Upper lobe of left lung (tissue), 4 donors: ENCODE data around the gene TRMT10C.

ENCODE experiments used
- POLR2A ChIP-seq, 4 donors: fragments of 450-650 bp; IDR thresholded peaks; one replicate each; pipeline ENCODE4 v1.5.1; 2016 to 2017; ENCODE audit warnings: antibody characterized with exemption in 4 of 4, mild to moderate bottlenecking in 2 of 4
- TF ChIP-seq, protein P1 (sequence below), 6 experiments: fragments of 450-650 bp in 4 of 6; fragments of 200-600 bp in 2 of 6; sonication (generic) in 2 of 6; IDR thresholded peaks; one replicate each; pipeline ENCODE4 v1.5.1; 2016 to 2019; ENCODE audit warnings: antibody characterized with exemption in 6 of 6

DNA sequence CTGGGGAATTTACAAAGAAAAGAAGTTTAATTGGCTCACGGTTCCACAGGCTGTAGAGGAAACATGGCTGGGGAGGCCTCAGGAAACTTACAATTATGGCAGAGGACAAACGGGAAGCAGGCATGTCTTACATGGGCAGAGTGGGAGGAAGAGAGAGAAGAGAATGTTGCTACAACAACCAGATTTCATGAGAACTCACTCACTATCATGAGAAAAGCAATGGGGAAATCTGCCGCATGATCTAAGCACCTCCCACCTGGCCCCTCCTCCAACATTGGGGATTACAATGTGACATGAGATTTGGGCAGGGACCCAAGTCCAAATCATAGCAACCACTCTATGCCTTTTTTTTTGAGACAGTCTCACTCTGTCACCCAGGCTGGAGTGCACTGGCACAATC, 41.1 kb downstream of the TRMT10C start:
- TF ChIP-seq, protein P1, sequence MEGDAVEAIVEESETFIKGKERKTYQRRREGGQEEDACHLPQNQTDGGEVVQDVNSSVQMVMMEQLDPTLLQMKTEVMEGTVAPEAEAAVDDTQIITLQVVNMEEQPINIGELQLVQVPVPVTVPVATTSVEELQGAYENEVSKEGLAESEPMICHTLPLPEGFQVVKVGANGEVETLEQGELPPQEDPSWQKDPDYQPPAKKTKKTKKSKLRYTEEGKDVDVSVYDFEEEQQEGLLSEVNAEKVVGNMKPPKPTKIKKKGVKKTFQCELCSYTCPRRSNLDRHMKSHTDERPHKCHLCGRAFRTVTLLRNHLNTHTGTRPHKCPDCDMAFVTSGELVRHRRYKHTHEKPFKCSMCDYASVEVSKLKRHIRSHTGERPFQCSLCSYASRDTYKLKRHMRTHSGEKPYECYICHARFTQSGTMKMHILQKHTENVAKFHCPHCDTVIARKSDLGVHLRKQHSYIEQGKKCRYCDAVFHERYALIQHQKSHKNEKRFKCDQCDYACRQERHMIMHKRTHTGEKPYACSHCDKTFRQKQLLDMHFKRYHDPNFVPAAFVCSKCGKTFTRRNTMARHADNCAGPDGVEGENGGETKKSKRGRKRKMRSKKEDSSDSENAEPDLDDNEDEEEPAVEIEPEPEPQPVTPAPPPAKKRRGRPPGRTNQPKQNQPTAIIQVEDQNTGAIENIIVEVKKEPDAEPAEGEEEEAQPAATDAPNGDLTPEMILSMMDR (IDR thresholded peaks at IDR 0.05): no peak
- no peak for TF ChIP-seq POLR2A (IDR thresholded peaks at IDR 0.05)
